GM21619 (cell line): ENCODE measurements around the gene GMDS.

ENCODE experiments used
- ATAC-seq: cut with Tn5 transposase; IDR thresholded peaks from one replicate; pipeline ENCODE4 v1.9.1; 2021; ENCODE audit not compliant: unreplicated experiment

The GMDS gene

GRCh38 chr6:1622220-1622850, 623.1 kb downstream of the GMDS start:
- no peak for ATAC-seq

- no peak for ATAC-seq
Measured at GRCh38 chr6:1621070-1621701, 624.2 kb downstream of the GMDS start.

GRCh38 chr6:1620504-1621069, 624.8 kb downstream of the GMDS start:
- no peak for ATAC-seq

GRCh38 chr6:1619673-1620503, 625.5 kb downstream of the GMDS start:
- ATAC-seq, result no peak

- ATAC-seq, result no peak
Measured at GRCh38 chr6:1619098-1619672, 626.2 kb downstream of the GMDS start.

- no peak for ATAC-seq
Measured at GRCh38 chr6:1618311-1619097, 626.9 kb downstream of the GMDS start.

GRCh38 chr6:1617466-1618310, 627.7 kb downstream of the GMDS start:
- no peak for ATAC-seq

GRCh38 chr6:1616701-1617463, 628.5 kb downstream of the GMDS start:
- ATAC-seq, result no peak

GRCh38 chr6:1615853-1616420, 629.5 kb downstream of the GMDS start:
- no peak for ATAC-seq

GRCh38 chr6:1615151-1615852, 630.1 kb downstream of the GMDS start:
- ATAC-seq, result no peak

- ATAC-seq, result no peak
Measured at GRCh38 chr6:1614448-1615150, 630.8 kb downstream of the GMDS start.

- no peak for ATAC-seq
Measured at GRCh38 chr6:1613688-1614447, 631.5 kb downstream of the GMDS start.

GRCh38 chr6:1613346-1613687, 632.1 kb downstream of the GMDS start:
- no peak for ATAC-seq

- ATAC-seq, result no peak
Measured at GRCh38 chr6:1612974-1613306, 632.5 kb downstream of the GMDS start.

- ATAC-seq, result no peak
Measured at GRCh38 chr6:1612299-1612973, 633.0 kb downstream of the GMDS start.

GRCh38 chr6:1611572-1612298, 633.7 kb downstream of the GMDS start:
- ATAC-seq, result no peak
